PC-9 (cell line): ENCODE data around the gene RNU6-1.

Experiments used
- CTCF ChIP-seq: fragments of 200-600 bp; sonication (generic); conservative IDR thresholded peaks from 2 replicates; pipeline ENCODE4 v1.6.1; 2017; ENCODE audit warnings: mixed run types, antibody characterized with exemption, mild to moderate bottlenecking, moderate library complexity
- EZH2 ChIP-seq: fragments of 200-600 bp; sonication (generic); IDR thresholded peaks from 2 replicates; pipeline ENCODE4 v1.8.0; 2017; ENCODE audit warnings: antibody characterized with exemption, low read depth

GRCh38 chr15:67885861-67886260 is 46.0 kb upstream of the RNU6-1 start:
- TF ChIP-seq EZH2 (no peak), CTCF (no peak)
